ENCODE data around the gene OXSR1.

Gene OXSR1

DNA sequence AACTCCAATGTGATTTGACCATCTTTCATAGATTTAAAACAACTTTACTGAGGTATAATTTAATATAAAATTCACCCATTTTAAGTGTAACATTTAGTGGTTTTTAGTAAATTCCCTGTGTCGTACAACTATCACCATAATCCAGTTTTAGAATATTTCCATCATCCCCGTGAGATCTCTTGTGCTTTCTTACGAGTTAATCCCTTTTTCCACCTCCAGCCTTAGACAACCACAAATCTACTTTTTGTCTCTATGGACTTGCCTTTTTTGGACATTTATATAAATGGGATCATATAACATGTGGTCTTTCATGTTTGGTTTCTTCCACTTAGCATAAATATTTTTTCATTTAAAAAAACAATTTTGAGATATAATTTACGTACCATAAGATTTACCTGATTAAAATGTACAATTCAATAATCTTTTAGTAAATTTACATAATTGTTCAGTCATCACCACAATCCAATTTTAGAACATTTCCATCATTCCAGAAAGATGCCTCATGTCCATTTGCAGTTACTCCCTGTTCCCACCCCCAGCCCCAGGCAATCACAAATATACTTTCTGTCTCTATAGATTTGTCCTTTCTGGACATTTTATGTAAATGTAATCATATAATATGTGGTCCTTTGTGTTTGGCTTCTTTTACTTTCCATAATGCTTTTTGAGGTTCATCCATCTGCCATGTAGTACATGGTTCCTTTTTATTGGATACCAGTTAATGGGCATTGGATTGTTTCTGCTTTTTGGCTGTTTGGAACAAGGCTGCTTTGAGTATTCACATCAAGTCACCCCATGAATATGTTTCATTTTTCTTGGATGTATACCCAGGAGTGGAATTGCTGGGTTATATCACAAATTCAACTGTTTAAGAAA is 3.1 kb downstream of the OXSR1 start:
- DNase-seq = no peak

DNA sequence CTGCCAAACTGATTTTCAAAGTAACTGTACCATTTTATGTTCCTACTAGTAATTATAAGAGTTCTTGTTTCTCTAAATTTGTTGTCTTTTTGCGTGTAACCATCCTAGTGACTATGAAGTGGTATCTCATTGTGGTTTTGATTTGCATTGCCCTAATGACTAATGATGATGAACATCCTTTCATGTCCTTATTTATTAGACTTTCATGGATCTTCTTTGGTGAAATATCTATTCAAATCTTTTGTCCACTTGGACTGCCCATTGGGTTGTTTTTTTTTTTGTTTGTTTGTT is 3.6 kb downstream of the OXSR1 start:
- no peak for DNase-seq

DNA sequence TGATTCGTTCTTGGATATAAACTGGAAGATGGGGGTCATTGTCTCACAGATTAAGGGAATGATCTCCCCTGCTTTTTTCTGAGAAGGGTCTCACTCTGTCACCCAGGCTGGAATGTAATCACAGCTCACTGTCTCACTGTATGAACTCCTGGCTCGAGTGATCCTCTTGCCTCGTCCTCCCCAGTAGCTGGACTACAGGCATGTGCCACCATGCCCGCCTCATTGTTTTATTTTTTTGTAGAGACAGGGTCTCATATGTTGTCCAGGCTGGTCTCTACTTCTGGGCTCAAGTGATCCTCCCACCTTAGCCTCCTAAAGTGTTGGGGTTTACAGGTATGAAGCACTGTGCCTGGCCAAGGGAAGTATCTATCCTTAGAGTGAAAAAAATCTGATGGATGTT is 5.4 kb downstream of the OXSR1 start:
- DNase-seq = no peak

DNA sequence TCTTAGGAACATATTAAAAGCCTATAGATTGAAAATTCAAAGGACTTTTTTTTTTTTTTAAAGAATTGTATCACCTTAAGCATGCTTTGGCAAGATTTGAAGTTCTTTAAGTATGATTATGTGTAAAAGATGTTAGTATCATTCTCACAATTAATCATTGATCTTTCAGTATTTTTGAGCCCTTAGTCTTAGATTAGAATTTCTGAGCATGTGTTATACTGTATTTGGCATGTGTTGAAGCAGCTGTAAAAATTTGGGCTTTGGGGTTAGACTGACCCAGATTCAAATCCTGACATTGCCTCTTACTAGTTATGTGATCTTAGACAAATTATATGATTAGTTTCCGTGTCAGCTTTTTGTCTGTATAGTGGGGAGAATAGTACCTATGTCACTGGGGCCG is 6.3 kb downstream of the OXSR1 start:
- no peak for DNase-seq

DNA sequence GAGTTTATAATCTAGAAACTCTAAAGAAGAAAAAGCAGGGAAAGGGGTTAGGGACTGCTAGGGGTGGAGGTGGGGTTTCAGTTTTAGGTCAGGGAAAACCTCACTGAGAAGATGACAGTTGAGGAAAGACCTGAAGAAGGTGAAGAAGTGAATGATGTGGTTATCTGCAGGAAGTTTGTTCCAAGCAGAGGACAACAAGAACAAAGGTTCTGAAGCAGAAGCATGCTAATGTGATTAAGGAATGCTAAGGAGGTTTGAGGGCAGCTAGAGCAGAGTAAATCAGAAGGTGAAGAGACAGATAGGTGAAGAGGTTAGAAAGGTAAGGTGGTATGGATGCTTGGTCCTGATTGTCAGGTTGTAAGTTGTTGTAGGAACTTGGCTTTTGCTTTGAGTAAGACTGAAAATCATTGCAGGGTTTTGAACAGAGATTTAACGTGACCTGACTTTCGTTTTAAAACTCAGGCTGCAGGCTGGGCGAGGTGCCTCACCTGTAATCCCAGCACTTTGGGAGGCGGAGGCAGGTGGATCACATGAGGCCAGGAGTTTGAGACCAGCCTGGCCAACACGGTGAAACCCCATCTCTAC is 8.6 kb downstream of the OXSR1 start:
- no peak for DNase-seq

DNA sequence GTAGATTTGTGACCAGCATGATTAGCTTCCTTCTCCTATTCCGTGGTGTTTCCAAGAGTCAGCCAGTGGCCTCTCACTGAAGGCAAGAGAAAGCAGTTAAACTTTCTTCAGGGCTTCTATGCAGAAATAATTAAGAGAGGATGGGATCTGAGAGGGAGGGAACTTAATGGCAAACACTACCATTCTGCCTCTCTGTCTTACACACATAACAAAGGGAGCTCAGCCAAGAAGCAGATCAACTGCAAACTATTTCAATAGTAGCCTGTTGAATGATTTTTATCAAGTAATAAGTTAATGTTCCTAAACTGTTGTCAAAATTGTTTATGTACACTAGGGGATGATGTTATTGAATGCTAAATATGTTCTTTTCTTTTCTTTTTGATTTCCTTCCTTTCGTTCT is 11.8 kb downstream of the OXSR1 start:
- no peak for DNase-seq

DNA sequence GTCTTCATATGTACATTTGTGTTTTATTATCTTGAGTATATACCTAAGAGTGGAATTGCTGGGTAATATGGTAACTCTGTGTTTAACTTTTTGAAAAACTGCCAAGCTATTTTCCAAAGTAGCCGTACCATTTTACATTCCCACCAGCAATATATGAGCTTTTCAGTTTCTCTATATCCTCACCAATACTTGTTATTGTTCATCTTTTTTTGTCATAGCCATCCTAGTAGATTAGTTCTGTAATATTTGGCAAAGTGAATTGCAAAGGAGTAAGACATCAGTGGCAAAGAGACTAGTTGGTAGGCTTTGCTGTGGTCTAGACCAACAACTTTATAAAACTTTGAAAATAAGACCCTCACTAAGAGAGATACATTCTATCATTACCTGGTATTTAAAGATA is 21.4 kb downstream of the OXSR1 start:
- DNase-seq = no peak

DNA sequence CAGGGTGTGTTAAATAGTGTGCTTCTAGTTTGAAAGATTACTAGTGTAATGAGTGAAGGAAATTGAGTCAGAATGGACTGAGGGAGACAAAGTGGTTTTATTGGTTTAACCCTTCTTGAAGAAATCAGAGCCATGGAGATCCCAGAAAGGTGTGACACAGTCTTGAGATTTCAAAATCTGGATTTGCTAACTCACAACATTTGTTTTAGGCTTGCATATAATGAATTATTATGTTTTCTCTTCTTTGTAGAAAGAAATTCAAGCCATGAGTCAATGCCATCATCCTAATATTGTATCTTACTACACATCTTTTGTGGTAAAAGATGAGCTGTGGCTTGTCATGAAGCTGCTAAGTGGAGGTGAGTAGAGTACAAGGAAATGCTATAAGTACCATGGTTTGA is 25.1 kb downstream of the OXSR1 start:
- no peak for DNase-seq

DNA sequence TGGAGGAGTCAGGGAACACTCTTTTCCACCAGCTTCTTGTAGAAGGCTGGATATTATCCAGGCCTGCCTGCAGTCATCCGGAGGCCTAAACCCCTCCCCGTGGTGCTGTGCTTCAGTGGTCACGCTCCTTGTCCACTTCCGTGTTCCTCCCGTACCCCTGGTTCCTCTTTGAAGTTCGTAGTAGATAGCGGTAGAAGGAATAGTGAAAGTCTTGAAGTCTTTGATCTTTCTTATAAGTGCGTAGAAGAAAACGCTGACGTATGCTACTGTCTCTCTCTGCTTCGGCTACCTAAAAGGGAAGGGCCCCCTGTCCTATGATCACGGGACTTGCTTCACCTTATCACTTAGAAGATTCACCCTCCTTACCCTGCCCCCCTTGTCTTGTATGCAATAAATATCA is 37.6 kb downstream of the OXSR1 start:
- peak in 1 of 14 donors; percentile 10 for DNase-seq

DNA sequence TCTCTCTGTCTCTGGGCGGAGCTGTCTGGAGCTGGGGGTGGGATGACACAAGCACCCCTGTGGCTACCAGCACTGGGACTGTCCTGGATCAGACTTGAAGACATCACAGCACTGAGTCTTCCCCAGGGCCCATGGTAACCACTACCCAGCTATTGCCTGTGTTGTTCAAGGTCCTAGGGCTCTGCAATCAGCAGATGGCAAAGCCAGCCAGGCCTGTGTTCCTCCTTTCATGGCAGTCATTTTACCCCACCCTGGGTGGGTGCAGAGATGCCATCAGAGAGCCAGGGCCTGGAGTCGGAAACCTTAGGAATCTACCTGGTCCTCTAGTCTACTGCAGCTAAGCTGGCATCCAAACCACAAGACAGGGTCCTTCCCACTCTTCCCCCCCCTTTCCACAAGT is 38.4 kb downstream of the OXSR1 start:
- DNase-seq = no peak

DNA sequence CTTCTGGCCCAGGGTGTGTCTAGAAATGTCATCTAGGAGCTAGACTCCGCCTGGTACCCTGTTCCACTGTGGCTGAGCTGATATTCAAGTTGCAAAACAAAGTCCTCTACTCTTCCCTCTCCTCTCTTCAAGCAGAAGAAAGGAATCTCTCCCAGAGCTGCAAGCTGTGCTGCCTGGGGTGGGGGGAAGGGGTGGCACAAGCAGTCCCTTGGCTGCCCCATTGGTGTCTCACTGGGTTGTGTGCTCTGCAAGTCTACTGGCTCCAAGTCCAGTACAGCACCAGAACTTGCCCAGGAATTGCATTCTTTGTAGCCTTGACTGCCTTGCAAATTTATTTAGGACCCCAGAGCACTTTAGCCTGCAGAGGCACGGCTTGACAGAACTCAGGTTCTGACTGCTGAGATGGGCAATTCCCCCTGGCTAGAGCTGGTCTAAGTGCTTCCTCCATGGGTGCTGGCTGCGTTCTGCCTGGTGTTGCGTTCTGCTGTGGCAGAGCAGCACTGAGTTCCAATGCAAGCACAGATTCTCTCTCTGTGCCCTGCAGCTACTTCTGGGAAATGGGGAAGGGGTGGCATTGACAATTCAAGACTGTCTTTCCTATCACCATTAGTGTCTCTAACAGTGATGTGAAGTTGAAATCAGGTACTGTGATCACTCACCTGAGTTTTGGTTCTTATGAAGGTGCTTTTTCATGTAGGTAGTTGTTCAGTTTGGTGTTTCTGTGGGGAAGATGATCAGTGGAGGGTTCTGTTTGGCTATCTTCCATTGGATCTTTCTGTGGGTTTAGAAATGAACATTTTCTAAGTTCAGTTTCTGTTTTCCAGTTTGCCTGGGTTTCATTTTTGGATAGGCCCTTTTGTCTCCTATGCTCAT is 39.5 kb downstream of the OXSR1 start:
- DNase-seq = no peak

DNA sequence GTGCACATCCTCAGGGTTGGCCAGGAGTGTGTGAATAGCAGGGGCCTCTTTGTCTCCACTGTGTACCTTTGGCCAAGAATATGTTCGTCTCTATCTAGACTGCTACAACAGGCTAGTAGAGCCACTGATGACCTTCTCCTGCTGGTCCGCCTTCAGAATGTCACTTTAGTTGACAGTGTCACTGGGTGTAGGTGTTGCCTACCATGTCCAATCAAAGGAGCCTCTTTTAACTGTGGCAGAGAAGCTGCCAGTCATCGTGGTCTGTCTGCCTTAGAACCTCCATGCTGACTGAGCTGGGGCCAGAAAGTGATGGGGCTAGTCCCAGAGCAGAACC is 40.1 kb downstream of the OXSR1 start:
- DNase-seq = no peak

DNA sequence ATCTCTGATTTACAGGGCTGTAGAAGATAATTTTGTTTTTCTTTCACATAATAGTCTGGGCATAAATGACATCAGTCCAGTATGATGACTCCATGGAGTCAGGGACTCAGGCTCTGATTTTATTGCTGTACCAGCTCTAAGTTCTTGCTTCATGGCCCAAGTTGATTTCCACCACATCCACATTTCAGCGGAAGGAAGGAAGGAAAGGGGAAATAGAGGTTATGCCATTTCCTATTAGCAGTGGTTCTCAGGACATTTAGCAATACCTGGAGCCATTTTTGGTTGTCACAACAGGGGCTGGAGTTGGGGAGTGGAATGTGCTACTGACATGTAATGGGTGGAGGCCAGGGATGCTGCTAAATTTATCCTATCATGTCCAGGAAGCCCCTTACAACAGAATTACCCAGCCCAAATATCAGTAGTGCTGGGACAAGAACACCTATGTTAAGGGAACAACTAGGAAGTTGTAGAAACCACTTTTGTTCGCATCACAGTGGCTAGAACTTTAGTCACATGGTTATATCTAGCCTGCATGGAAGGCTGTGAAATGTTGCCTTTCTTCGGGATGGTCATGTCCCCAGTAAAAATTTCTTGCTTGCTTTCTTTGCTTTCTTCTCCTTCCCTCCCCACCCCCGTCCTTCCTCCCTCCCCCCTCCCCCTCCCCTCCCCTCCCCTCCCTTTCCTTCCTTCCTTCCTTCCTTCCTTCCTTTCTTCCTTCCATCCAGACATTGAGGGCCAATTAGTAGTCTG is 42.1 kb downstream of the OXSR1 start:
- no peak for DNase-seq

DNA sequence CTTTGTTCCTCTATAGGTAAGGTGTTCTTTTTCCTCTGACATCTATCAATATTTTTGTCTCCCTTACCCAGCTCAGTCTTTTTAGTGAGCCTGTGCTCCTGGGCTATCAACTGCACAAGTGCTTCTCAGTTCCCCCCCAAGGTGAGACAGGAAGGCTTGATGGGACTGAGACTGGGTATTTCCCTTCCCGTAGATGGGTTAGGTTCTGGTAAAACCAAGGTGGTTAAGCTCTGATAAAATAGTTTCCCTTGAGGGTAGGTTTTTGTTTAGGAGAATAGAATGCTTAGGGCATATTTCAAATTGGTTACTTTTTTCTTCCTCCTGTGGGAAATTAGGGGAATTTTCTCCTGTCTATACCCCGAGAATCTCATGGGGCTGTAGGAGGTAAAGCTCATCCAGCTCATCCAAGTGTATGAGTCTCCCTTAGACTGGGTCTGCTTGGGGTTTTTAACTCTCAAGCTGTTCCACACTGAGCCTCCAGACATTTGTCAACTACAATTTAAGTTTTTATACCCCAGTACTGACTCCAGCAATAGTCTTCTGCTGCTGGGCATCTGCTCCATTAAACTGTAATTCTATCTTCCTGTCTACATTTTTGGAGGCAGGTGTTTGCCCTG is 44.9 kb downstream of the OXSR1 start:
- DNase-seq = no peak

DNA sequence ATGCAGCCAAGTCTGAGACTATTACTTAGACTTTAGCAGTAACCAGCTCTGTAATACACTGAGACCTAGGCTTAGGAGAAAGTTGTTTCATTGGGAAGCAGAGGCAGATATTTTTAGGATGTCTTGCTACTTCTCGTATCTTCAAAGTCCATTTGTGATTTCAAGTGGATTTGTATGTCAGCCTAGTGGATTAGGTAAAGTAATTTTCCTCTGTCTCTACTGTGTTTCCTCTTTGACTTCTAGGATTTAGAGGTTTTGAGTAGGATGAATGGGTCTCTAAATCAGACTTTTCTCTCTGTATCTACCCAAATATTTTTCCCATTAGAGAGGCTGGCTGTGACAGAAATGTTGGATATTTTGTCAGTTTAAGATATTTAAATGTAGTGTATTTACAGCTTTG is 46.8 kb downstream of the OXSR1 start:
- no peak for DNase-seq

DNA sequence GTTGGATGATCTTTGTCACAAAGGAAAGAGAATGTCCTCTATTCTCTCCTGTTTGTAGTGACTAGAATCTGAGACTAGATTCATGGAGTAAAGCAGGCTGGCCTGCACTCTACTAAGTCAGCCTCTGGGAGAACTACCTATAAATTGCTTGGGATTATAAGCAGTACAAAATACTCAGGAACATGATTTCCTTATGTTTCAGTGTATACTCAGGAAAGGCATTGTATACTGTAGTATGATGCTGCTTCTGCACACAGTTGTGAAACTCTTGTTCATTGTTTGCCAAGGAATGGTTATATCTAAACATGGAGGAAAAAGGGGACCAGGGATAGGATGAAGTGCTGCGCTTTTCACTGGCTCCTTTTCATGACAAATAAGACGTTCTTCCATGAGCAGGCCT is 49.2 kb downstream of the OXSR1 start:
- no peak for DNase-seq

DNA sequence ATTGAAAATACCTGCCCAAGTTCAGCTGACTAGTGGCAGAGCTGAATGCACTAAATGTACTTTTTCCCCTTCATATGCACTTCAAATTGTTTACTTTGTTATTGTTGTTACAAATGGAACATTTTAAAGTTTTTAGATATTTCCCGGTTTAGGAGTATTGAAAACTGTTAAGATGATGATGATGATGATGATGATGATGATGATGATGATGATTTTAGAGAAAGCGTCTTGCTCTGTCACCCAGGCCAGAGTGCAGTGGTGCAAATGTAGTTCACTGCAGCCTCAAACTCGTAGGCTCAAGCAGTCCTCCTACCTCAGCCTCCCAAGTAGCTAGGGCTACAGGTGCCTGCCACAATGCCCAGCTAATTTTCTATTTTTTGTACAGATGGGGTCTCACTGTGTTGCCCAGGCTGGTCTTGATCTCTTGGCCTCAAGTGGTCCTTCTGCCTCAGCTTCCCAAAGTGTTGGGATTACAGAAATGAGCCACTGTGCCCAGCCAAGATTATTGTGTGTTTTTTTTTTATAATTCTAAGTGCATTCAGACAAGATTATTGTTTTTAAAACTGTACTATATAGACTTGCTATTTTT is 54.4 kb downstream of the OXSR1 start:
- no peak for DNase-seq

DNA sequence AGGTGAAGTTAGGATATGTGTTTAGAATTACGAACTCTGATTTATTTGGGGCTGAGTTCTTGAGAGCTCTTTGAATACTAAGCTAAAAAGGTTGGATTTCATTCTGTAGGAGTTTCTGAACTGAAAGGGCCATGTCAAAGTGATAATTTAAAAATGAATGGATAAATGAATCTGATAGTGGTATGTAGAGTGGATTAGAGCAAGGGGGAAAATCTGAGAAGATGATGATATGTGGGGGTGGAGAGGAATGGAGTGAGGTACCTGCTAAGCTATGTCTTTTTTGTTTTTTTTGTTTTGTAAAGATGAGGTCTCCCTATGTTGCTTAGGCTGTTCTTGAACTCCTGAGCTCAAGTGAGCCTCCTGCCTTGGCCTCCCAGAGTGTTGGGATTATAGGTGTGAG is 55.7 kb downstream of the OXSR1 start:
- no peak for DNase-seq

DNA sequence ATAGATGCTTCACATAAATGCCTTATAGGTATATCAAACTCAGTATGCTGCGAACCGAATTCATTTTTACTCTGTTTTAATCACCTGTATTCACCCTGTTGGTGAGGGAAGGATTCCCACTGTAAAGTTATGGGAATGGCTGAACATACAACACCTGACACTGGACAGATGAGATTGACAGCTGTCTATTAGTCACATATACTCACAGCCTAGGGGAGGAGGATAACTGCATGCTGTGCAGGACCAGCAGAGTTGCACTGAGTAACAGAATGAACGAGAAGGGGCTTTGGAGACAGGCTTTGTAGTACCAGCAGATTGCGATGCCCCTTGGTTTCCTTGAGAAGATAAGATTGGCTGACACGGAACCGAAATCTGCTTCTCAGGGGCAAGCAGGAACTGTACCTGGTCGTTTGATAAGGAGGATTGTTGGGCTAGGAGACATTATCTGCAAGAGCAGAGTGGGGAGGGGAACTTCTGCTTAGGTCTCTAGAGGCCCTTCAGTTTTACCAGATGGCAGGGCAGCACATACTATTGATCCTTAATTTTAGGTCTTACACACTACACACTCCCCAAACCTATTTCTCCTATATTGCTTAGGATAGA is 56.8 kb downstream of the OXSR1 start:
- DNase-seq = no peak

DNA sequence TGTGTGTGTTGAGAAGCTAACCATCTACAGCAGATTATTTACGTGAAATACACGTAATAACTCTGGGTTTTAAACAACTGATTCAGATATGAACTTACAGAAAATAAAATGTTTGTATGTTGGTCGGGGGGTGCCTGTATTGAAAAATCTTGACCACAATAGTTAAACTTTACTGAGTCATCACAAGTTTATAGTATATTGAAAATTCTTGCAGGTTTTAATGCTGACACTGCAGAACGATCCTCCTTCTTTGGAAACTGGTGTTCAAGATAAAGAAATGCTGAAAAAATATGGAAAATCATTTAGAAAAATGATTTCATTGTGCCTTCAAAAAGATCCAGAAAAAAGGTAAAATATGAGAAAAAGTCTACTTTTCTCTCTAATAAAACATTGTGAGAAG is 59.0 kb downstream of the OXSR1 start:
- DNase-seq = no peak

DNA sequence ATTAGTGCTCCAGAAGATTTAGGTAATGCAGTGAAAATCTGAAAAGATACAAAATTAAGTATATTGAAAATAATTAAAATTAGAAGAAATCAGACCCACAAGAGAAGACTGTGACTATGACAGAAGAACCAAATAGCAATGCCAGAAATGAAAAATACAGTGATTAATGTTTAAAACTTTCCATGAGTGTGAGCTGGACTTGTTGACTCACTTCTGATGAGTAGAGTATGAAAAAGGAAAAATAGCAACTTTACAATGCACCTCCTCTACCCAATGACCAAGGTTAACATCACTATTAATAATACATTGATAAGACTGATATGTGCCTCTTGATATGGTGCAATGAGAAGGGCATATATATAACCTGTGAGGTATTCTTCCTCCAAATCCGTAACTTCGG is 60.9 kb downstream of the OXSR1 start:
- no peak for DNase-seq

DNA sequence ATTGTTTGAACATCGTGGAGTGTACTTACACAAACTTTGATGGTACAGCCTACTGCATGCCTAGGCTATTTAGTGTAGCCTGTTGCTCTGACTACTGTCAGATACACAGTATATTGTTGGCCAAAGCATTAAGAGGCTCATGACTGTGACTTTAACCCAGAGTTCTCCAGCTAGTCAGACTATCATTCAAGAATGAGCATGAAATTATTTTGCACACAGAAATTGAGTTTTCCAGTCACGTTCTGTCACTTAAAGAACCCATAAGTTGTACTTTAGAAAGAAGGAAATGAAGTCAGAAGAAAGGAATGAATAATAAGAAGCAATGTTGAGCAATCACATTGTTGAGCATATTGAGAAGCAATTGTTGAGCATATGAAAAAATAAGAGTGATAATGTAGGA is 62.7 kb downstream of the OXSR1 start:
- no peak for DNase-seq
